ENCODE results near the gene SLC8A2.

Gene SLC8A2

GRCh38 chr19:47456721-47457474 is 14.8 kb downstream of the SLC8A2 start:
- Histone ChIP-seq H3K4me1 (ENCODE audit: control insufficient read depth, insufficient read depth, low read length, poor library complexity, severe bottlenecking) (no peaks in the 10 kb centered on the region), H3K27ac (ENCODE audit: low read depth, low read length, severe bottlenecking) (no peak overlapping the region), H3K4me3 (ENCODE audit: extremely low read depth, insufficient read depth, low read length, poor library complexity, severe bottlenecking) (no peak overlapping the region), H3K9me3 (ENCODE audit: control insufficient read depth, low read length) (peaks cover 8% of the 10 kb centered on the region), H3K36me3 (ENCODE audit: control insufficient read depth, insufficient read depth, low read length) (no peaks in the 10 kb centered on the region)
- WGBS, 2 experiments (ENCODE audit: insufficient coverage in 2 of 2), result 96% methylated on average over 64 to 77 of the region's 77 CpGs

GRCh38 chr19:47450478-47450877 is 21.2 kb downstream of the SLC8A2 start:
- Histone ChIP-seq H3K27ac (ENCODE audit: low read depth, low read length, severe bottlenecking) (no peak overlapping the region), H3K4me1 (ENCODE audit: control insufficient read depth, insufficient read depth, low read length, poor library complexity, severe bottlenecking) (peaks cover 6% of the 10 kb centered on the region), H3K9me3 (ENCODE audit: control insufficient read depth, low read length) (no peaks in the 10 kb centered on the region), H3K4me3 (ENCODE audit: extremely low read depth, insufficient read depth, low read length, poor library complexity, severe bottlenecking) (no peak overlapping the region), H3K36me3 (ENCODE audit: control insufficient read depth, insufficient read depth, low read length) (no peaks in the 10 kb centered on the region)
- 60 to 71% methylated on average over 3 to 5 of the region's 7 CpGs for WGBS, 2 experiments (ENCODE audit: insufficient coverage in 2 of 2)

- 42 to 49% methylated on average over 7 to 9 of the region's 9 CpGs for WGBS, 2 experiments (ENCODE audit: insufficient coverage in 2 of 2)
- no peak overlapping the region for H3K27ac ChIP-seq (ENCODE audit: low read depth, low read length, severe bottlenecking)
- H3K4me1 ChIP-seq (ENCODE audit: control insufficient read depth, insufficient read depth, low read length, poor library complexity, severe bottlenecking), result peaks cover 8% of the 10 kb centered on the region
- H3K4me3 ChIP-seq (ENCODE audit: extremely low read depth, insufficient read depth, low read length, poor library complexity, severe bottlenecking), result no peak overlapping the region
- H3K36me3 ChIP-seq (ENCODE audit: control insufficient read depth, insufficient read depth, low read length), result no peaks in the 10 kb centered on the region
- no peaks in the 10 kb centered on the region for H3K9me3 ChIP-seq (ENCODE audit: control insufficient read depth, low read length)
Observed at GRCh38 chr19:47448360-47448727, 23.3 kb downstream of the SLC8A2 start.

- Histone ChIP-seq H3K4me3 (ENCODE audit: extremely low read depth, insufficient read depth, low read length, poor library complexity, severe bottlenecking) (peak overlapping the region; percentile 11), H3K4me1 (ENCODE audit: control insufficient read depth, insufficient read depth, low read length, poor library complexity, severe bottlenecking) (peaks cover 8% of the 10 kb centered on the region), H3K27ac (ENCODE audit: low read depth, low read length, severe bottlenecking) (no peak overlapping the region), H3K9me3 (ENCODE audit: control insufficient read depth, low read length) (no peaks in the 10 kb centered on the region), H3K36me3 (ENCODE audit: control insufficient read depth, insufficient read depth, low read length) (no peaks in the 10 kb centered on the region)
- WGBS, 2 experiments (ENCODE audit: insufficient coverage in 2 of 2), result 7 to 10% methylated on average over 57 to 75 of the region's 95 CpGs
Observed at GRCh38 chr19:47447470-47448359, 24.0 kb downstream of the SLC8A2 start.

GRCh38 chr19:47446534-47447469 is 24.9 kb downstream of the SLC8A2 start:
- Histone ChIP-seq H3K27ac (ENCODE audit: low read depth, low read length, severe bottlenecking) (no peak overlapping the region), H3K4me1 (ENCODE audit: control insufficient read depth, insufficient read depth, low read length, poor library complexity, severe bottlenecking) (peaks cover 8% of the 10 kb centered on the region), H3K36me3 (ENCODE audit: control insufficient read depth, insufficient read depth, low read length) (no peaks in the 10 kb centered on the region), H3K9me3 (ENCODE audit: control insufficient read depth, low read length) (no peaks in the 10 kb centered on the region), H3K4me3 (ENCODE audit: extremely low read depth, insufficient read depth, low read length, poor library complexity, severe bottlenecking) (peak overlapping the region; percentile 11)
- 13 to 22% methylated on average over 10 to 19 of the region's 28 CpGs for WGBS, 2 experiments (ENCODE audit: insufficient coverage in 2 of 2)

GRCh38 chr19:47445937-47446402 is 25.7 kb downstream of the SLC8A2 start:
- WGBS, 2 experiments (ENCODE audit: insufficient coverage in 2 of 2), result 7 to 22% methylated on average over 8 to 21 of the region's 22 CpGs
- Histone ChIP-seq H3K4me3 (ENCODE audit: extremely low read depth, insufficient read depth, low read length, poor library complexity, severe bottlenecking) (no peak overlapping the region), H3K4me1 (ENCODE audit: control insufficient read depth, insufficient read depth, low read length, poor library complexity, severe bottlenecking) (peaks cover 8% of the 10 kb centered on the region), H3K9me3 (ENCODE audit: control insufficient read depth, low read length) (no peaks in the 10 kb centered on the region), H3K27ac (ENCODE audit: low read depth, low read length, severe bottlenecking) (no peak overlapping the region), H3K36me3 (ENCODE audit: control insufficient read depth, insufficient read depth, low read length) (no peaks in the 10 kb centered on the region)

GRCh38 chr19:47445527-47445926 is 26.2 kb downstream of the SLC8A2 start:
- Histone ChIP-seq H3K9me3 (ENCODE audit: control insufficient read depth, low read length) (no peaks in the 10 kb centered on the region), H3K4me3 (ENCODE audit: extremely low read depth, insufficient read depth, low read length, poor library complexity, severe bottlenecking) (no peak overlapping the region), H3K36me3 (ENCODE audit: control insufficient read depth, insufficient read depth, low read length) (no peaks in the 10 kb centered on the region), H3K4me1 (ENCODE audit: control insufficient read depth, insufficient read depth, low read length, poor library complexity, severe bottlenecking) (peaks cover 8% of the 10 kb centered on the region), H3K27ac (ENCODE audit: low read depth, low read length, severe bottlenecking) (no peak overlapping the region)
- 40% methylated on average over 2 of the region's 4 CpGs; no CpG with 5 or more reads in 1 of the 2 experiments for WGBS, 2 experiments (ENCODE audit: insufficient coverage in 2 of 2)

- no peak overlapping the region for H3K27ac ChIP-seq (ENCODE audit: low read depth, low read length, severe bottlenecking)
- H3K4me3 ChIP-seq (ENCODE audit: extremely low read depth, insufficient read depth, low read length, poor library complexity, severe bottlenecking), result no peak overlapping the region
- WGBS, 2 experiments (ENCODE audit: insufficient coverage in 2 of 2), result 31 to 59% methylated on average over 12 to 18 of the region's 22 CpGs
- no peaks in the 10 kb centered on the region for H3K36me3 ChIP-seq (ENCODE audit: control insufficient read depth, insufficient read depth, low read length)
- H3K9me3 ChIP-seq (ENCODE audit: control insufficient read depth, low read length), result no peaks in the 10 kb centered on the region
- peaks cover 8% of the 10 kb centered on the region for H3K4me1 ChIP-seq (ENCODE audit: control insufficient read depth, insufficient read depth, low read length, poor library complexity, severe bottlenecking)
Observed at GRCh38 chr19:47444388-47444821, 27.3 kb downstream of the SLC8A2 start.

GRCh38 chr19:47443331-47443730 is 28.4 kb downstream of the SLC8A2 start:
- WGBS, 2 experiments (ENCODE audit: insufficient coverage in 2 of 2), result 73 to 84% methylated on average over 6 to 12 of the region's 12 CpGs
- H3K9me3 ChIP-seq (ENCODE audit: control insufficient read depth, low read length), result no peaks in the 10 kb centered on the region
- H3K4me3 ChIP-seq (ENCODE audit: extremely low read depth, insufficient read depth, low read length, poor library complexity, severe bottlenecking), result no peak overlapping the region
- H3K4me1 ChIP-seq (ENCODE audit: control insufficient read depth, insufficient read depth, low read length, poor library complexity, severe bottlenecking), result peaks cover 8% of the 10 kb centered on the region
- H3K36me3 ChIP-seq (ENCODE audit: control insufficient read depth, insufficient read depth, low read length), result no peaks in the 10 kb centered on the region
- no peak overlapping the region for H3K27ac ChIP-seq (ENCODE audit: low read depth, low read length, severe bottlenecking)

GRCh38 chr19:47438793-47439220 is 32.9 kb downstream of the SLC8A2 start:
- H3K36me3 ChIP-seq (ENCODE audit: control insufficient read depth, insufficient read depth, low read length), result no peaks in the 10 kb centered on the region
- 47 to 55% methylated on average over 2 to 4 of the region's 5 CpGs for WGBS, 2 experiments (ENCODE audit: insufficient coverage in 2 of 2)
- H3K27ac ChIP-seq (ENCODE audit: low read depth, low read length, severe bottlenecking), result no peak overlapping the region
- H3K9me3 ChIP-seq (ENCODE audit: control insufficient read depth, low read length), result no peaks in the 10 kb centered on the region
- H3K4me1 ChIP-seq (ENCODE audit: control insufficient read depth, insufficient read depth, low read length, poor library complexity, severe bottlenecking), result no peaks in the 10 kb centered on the region
- H3K4me3 ChIP-seq (ENCODE audit: extremely low read depth, insufficient read depth, low read length, poor library complexity, severe bottlenecking), result no peak overlapping the region
